GM06990 (cell line): ENCODE measurements around the gene RRBP1.

Experiments
- DNase-seq: peaks from one replicate; pipeline ENCODE4 v3.0.0-alpha.2; 2011; ENCODE audit not compliant: insufficient read length; ENCODE audit errors: extremely low read depth
- H3K27me3 ChIP-seq: replicated peaks from 2 replicates; pipeline ENCODE4 v1.6.0; 2011; ENCODE audit warnings: low read length; ENCODE audit not compliant: control insufficient read depth, insufficient read depth
- H3K36me3 ChIP-seq: 2 replicates; pipeline ENCODE4 v1.5.1; 2011; ENCODE audit warnings: low read length; ENCODE audit not compliant: control insufficient read depth, insufficient read depth
- H3K4me3 ChIP-seq: replicated peaks from 2 replicates; pipeline ENCODE4 v1.5.1; 2011; ENCODE audit warnings: low read depth, mild to moderate bottlenecking, control low read depth, low read length
- TF ChIP-seq, protein P1 (sequence below): IDR thresholded peaks from 2 replicates; pipeline ENCODE4 v1.5.1; 2011; ENCODE audit warnings: low read length, control low read depth, mild to moderate bottlenecking, inconsistent platforms; ENCODE audit not compliant: insufficient read depth, poor library complexity, severe bottlenecking

RRBP1 gene

DNA sequence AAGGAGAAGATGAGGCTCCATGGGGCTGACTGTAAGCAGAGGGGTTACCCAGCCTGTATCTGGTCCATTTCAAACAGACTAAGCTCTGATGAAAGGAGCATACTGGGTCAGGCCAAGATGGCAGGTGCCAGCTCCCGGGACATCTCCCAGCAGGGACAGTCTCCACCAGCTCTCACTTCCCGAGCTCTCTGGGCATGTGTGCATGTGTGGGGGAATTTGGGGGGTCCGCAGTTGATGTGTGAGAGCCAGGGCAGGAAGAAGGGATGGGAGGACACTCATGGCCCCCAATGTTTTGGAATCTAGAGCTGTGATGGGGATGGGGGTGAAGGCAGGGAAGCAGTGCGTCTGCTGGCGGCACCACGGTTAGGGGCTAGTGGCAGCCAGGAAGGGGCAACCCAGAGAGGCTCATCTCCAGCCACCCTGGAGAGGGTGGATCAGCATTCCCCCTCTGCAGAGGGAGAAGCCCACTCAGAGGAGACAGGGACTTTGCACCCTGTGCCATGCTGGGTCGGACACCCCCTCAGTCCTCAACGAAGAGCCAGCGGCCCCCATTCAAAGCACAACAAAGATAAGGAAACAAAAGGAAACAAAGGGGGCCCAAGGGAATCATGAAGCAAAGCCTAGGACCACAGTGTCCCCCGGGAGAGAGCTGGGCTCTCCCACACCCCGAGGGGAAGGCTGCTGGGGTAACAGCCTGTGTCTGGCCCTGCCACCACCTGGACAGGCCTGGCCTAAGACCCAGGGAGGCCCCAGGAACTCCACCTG lies 59.8 kb downstream of the RRBP1 start:
- no peak overlapping the region for H3K4me3 ChIP-seq
- no peaks in the 10 kb centered on the region for H3K27me3 ChIP-seq
- DNase-seq, result no peak
- TF ChIP-seq, protein P1, sequence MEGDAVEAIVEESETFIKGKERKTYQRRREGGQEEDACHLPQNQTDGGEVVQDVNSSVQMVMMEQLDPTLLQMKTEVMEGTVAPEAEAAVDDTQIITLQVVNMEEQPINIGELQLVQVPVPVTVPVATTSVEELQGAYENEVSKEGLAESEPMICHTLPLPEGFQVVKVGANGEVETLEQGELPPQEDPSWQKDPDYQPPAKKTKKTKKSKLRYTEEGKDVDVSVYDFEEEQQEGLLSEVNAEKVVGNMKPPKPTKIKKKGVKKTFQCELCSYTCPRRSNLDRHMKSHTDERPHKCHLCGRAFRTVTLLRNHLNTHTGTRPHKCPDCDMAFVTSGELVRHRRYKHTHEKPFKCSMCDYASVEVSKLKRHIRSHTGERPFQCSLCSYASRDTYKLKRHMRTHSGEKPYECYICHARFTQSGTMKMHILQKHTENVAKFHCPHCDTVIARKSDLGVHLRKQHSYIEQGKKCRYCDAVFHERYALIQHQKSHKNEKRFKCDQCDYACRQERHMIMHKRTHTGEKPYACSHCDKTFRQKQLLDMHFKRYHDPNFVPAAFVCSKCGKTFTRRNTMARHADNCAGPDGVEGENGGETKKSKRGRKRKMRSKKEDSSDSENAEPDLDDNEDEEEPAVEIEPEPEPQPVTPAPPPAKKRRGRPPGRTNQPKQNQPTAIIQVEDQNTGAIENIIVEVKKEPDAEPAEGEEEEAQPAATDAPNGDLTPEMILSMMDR, result no peak
- peaks cover 46% of the 10 kb centered on the region for H3K36me3 ChIP-seq

DNA sequence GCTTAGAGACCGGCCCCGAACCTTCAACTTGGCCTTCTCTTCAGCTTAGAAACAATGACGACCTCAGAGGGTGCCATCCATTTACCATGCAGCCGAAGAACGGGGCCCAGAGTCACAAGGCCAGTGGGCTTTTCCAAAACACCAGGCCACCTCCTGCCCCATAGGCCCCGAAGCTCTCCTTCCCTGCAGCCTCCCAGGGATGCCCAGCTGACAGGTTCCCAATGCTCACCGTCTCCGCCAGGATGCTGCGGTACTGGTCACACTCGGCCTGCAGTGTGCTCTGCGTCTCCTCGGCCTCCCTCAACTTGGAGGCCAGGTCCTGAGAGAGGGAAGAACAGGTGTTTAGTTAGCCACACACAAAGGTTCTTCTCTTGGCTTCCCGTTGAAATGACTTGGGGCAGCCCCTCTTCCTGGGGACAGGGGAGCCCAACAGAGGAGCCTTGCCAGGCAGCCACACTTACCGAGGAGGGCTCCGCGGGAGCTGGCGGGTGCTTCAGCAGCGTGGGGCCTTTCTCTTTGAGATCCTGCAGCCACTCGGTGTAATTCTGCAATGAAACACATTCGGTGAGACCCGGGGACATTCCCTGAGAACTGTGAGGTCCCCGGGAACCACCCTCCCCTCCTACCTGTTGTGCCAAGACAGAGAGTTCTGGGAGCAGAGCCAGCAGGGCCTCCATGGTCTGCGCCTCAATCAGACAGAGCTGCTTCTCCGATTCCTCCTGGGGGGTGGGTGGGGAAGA lies 60.6 kb downstream of the RRBP1 start:
- H3K4me3 ChIP-seq, result no peak overlapping the region
- DNase-seq, result no peak
- TF ChIP-seq, protein P1, result no peak
- no peaks in the 10 kb centered on the region for H3K27me3 ChIP-seq
- peaks cover 44% of the 10 kb centered on the region for H3K36me3 ChIP-seq

DNA sequence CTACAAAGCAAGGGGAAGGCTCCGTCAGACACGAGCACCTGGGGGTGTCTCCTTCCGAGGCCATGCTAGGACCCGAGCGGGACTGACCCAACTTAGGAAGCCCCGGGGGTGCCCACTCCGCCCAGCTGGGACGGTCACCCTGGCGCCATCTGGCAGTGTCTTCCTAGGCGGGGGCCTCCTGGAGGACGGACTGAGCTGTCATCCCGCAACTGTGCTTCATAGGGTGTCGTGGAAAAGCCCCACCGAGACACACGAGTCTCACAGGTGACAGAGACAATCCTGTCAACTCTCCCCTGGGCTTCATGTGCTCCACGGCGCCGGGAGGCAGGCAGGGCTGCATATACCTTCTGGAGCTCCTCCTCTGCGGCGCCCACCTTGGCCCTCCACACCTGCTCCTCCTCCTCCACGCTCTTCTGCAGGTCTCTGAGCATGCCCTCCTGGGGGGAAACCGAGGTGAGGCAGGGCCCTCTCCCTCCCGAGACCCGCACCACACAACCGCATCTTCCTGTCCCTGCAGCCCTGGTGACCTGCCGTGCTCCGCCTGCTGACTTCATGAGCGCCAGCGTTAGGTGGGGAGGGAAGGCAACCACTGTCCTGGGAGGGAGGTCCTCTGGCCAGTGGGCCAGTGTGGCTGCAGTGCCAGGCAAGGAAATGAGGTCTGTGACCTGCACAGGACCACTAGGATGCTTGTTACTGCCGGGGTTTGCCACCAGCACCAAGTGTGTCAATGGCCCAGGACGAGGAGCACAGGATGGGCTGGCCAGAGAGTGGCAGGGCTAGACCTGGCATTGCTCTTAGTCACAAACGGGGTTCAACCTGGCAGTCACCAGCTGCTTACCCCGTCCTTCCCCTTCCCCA lies 61.4 kb downstream of the RRBP1 start:
- H3K27me3 ChIP-seq, result no peaks in the 10 kb centered on the region
- no peak overlapping the region for H3K4me3 ChIP-seq
- TF ChIP-seq, protein P1, result no peak
- DNase-seq, result no peak
- H3K36me3 ChIP-seq, result peaks cover 51% of the 10 kb centered on the region

DNA sequence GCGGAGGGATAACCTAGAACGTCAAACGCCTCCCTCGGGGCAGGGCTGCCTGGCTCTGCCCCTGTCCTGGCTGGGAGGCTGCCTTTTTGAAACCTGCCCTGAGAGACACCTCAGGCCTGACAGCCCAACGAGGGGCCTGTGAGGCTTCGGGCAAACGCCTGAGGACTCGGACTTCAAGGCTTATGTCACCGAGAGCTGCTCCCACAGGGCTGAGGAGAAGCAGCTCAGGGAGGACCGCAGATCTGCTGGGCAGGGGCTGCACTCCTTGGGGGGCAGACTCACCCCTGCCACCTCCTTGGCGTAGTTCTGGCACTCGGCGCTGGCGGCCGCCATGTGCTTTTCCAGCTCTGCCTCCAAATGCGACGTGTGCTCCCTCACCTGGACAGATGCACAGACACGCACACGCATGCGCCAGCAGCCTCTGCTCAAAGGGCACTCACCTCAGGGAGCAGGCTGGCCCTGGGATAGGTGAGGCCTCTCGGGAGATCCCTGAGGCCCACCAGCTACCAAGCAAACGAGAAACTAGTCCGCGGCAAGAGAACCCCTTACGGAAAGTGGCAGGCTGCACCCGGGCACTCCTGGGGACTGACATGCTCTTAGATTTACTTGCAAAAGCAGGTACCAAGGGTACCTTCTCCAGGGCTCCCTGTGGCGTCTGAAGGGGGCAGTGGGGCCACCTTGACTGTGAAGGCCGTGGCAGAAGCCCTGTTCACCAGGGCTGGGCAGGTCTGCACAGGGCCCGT lies 62.5 kb downstream of the RRBP1 start:
- H3K36me3 ChIP-seq, result peaks cover 46% of the 10 kb centered on the region
- TF ChIP-seq, protein P1, result no peak
- H3K27me3 ChIP-seq, result no peaks in the 10 kb centered on the region
- no peak overlapping the region for H3K4me3 ChIP-seq
- DNase-seq, result no peak

DNA sequence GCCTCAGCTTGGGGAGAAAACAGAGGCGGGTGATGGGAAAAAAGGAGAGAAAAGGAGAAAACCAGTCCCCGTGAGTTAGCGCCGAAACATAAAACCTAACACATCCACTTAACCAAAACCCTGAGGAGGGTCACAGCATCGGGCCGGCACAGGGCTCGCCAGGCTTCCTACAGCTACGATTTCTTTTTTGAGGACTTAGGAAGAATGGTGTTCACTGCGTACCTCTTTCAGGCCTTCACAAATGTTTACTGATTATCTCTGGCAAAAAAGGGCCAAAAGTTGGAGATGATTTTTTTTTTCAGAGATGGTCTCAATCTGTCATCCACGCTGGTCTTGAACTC lies 63.4 kb downstream of the RRBP1 start:
- H3K4me3 ChIP-seq, result no peak overlapping the region
- H3K36me3 ChIP-seq, result peaks cover 40% of the 10 kb centered on the region
- H3K27me3 ChIP-seq, result no peaks in the 10 kb centered on the region
- no peak for DNase-seq
- TF ChIP-seq, protein P1, result no peak
